ENCODE data around the gene SLC1A4. TPM values are rescaled to one million over a fixed set of nuclear protein-coding genes. Genes with fewer than 3 reads are reported as not detected.

The SLC1A4 gene
- total RNA-seq, 2 experiments from 2014 or later: 26.8 to 27.0 TPM

- DNase-seq: no peak
- Mint-ChIP-seq H3K9me3 (no peaks in the 10 kb centered on the region), H3K4me3 (no peak overlapping the region), H3K4me1 (no peaks in the 10 kb centered on the region), H3K27ac (no peak overlapping the region), H3K36me3 (no peaks in the 10 kb centered on the region), H3K27me3 (peaks cover 6% of the 10 kb centered on the region)
- POLR2A ChIA-PET: no interaction called here
- no peak for ATAC-seq (ENCODE audit: low read depth)
These were observed 16.8 kb upstream of the SLC1A4 start for GRCh38 chr2:64972426-64972825.

DNA sequence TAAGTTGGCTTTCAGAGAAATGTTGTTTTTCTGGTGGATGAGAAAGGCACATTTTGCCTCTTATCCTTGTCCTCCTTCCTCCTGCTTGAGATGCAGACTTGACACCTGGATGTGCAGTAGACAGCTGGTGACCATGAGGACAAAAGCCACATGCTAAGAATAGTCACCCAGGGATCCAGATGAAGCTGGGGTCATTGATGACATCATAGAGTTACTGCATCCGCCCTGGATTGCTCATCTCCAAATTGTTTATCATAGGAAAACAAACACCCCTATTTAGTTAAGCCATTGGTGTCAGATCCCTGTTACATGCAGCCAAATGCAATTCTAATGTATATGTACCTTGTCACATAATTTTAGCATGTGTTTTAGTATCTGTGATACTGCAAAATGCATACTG is 16.3 kb upstream of the SLC1A4 start:
- H3K27ac Mint-ChIP-seq: no peak overlapping the region
- H3K4me1 Mint-ChIP-seq: no peaks in the 10 kb centered on the region
- no peak overlapping the region for H3K4me3 Mint-ChIP-seq
- DNase-seq (no peak), ATAC-seq (ENCODE audit: low read depth) (no peak)
- no peaks in the 10 kb centered on the region for H3K36me3 Mint-ChIP-seq
- no peaks in the 10 kb centered on the region for H3K9me3 Mint-ChIP-seq
- POLR2A ChIA-PET: no interaction called here
- H3K27me3 Mint-ChIP-seq: peaks cover 6% of the 10 kb centered on the region

DNA sequence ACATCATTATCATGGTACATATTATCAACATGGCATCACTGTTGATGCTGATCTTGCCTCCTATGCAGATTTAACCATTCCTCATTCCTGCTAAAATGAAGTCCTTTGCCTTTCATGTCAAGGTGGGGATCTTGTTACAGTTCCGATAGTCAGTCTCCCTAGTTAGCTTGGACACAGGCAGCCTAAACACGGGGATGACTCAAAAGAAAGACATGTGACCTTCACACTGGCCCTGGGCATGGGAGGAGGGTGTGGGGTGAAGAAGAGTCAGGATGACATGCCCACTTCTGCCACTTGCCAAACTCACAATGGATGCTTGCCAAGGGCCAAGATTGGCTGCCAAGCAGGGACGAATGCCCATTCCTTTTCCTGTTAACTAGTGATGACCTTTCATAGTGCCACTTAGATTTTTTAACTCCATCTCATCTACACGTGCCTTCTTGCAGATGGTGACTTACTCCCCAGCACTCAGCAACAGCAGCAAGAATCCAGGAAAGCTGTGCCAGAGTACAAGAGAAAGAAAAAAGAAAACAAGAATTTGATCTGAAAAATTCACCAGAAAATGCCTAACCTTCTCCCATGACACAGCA is 13.9 kb upstream of the SLC1A4 start:
- Mint-ChIP-seq H3K27me3 (peaks cover 6% of the 10 kb centered on the region), H3K4me1 (peaks cover 7% of the 10 kb centered on the region), H3K4me3 (no peak overlapping the region), H3K36me3 (no peaks in the 10 kb centered on the region), H3K9me3 (no peaks in the 10 kb centered on the region), H3K27ac (no peak overlapping the region)
- DNase-seq (no peak), ATAC-seq (ENCODE audit: low read depth) (no peak)
- POLR2A ChIA-PET: no interaction called here

DNA sequence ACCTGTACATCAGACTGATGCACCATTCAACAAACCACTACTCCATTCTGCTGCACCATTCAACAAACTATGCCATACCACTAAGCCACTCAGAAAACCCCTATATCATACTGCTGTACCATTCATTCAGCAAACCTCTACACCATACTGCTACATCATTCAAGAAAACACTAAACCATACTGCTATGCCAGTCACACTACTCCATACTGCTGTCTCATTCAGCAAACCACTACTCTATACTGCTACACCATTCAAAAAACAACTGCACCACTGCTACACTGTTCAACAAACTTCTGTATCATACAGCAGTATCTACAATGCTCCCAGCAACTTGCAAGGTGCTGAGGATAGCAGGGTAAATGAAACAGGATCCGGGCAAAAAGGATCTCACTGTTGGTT is 12.9 kb upstream of the SLC1A4 start:
- H3K36me3 Mint-ChIP-seq: no peaks in the 10 kb centered on the region
- H3K27ac Mint-ChIP-seq: no peak overlapping the region
- no peak for ATAC-seq (ENCODE audit: low read depth)
- no peak for DNase-seq
- H3K9me3 Mint-ChIP-seq: no peaks in the 10 kb centered on the region
- POLR2A ChIA-PET: no interaction called here
- H3K4me3 Mint-ChIP-seq: no peak overlapping the region
- H3K4me1 Mint-ChIP-seq: peaks cover 8% of the 10 kb centered on the region
- H3K27me3 Mint-ChIP-seq: peaks cover 6% of the 10 kb centered on the region

- ATAC-seq (ENCODE audit: low read depth) (peak; percentile 41), DNase-seq (no peak)
- no peak overlapping the region for H3K4me3 Mint-ChIP-seq
- no peaks in the 10 kb centered on the region for H3K9me3 Mint-ChIP-seq
- H3K4me1 Mint-ChIP-seq: peaks cover 23% of the 10 kb centered on the region
- peaks cover 6% of the 10 kb centered on the region for H3K27me3 Mint-ChIP-seq
- no peaks in the 10 kb centered on the region for H3K36me3 Mint-ChIP-seq
- H3K27ac Mint-ChIP-seq: no peak overlapping the region
- POLR2A ChIA-PET: interaction anchor here (0.9 kb wide), 1 partner anchor 9 kb away, joined by 5 read pairs; no protein-coding TSS in a partner anchor
These were observed 10.5 kb upstream of the SLC1A4 start for GRCh38 chr2:64978514-64979268.

- no peak for DNase-seq
- peaks cover 9% of the 10 kb centered on the region for H3K27me3 Mint-ChIP-seq
- no peaks in the 10 kb centered on the region for H3K9me3 Mint-ChIP-seq
- H3K36me3 Mint-ChIP-seq: peaks cover 3% of the 10 kb centered on the region
- no peak overlapping the region for H3K27ac Mint-ChIP-seq
- H3K4me1 Mint-ChIP-seq: peaks cover 25% of the 10 kb centered on the region
- POLR2A ChIA-PET: interaction anchor here (0.9 kb wide), 1 partner anchor 8 kb away, joined by 5 read pairs; no protein-coding TSS in a partner anchor
- no peak overlapping the region for H3K4me3 Mint-ChIP-seq
- no peak for ATAC-seq (ENCODE audit: low read depth)
These were observed 9.5 kb upstream of the SLC1A4 start for GRCh38 chr2:64979744-64980143.

DNA sequence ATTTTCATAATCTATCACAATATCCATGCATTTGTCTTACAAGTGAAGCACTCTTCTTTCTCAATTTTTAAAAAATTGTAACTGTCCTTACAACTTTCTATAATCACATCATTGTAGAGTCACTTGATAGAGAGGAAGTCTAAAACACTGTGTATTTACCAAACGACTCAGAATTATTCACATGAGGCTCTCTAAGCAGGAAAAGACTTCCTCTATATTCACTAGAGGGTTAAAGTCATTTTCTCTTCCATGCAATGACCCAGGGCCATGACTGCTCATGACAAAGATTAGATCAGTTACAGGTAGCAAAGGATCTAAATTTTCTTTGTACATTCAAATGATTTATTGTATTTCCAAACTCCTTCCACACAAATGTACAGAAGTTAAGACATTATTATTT is 9.0 kb upstream of the SLC1A4 start:
- POLR2A ChIA-PET: no interaction called here
- Mint-ChIP-seq H3K4me1 (peaks cover 25% of the 10 kb centered on the region), H3K4me3 (no peak overlapping the region), H3K27me3 (peaks cover 7% of the 10 kb centered on the region), H3K27ac (no peak overlapping the region), H3K36me3 (peaks cover 4% of the 10 kb centered on the region), H3K9me3 (no peaks in the 10 kb centered on the region)
- no peak for DNase-seq
- no peak for ATAC-seq (ENCODE audit: low read depth)

GRCh38 chr2:64982311-64982857 is 6.8 kb upstream of the SLC1A4 start:
- Mint-ChIP-seq H3K36me3 (peaks cover 4% of the 10 kb centered on the region), H3K4me3 (no peak overlapping the region), H3K4me1 (peaks cover 35% of the 10 kb centered on the region), H3K27ac (no peak overlapping the region), H3K9me3 (no peaks in the 10 kb centered on the region), H3K27me3 (peaks cover 9% of the 10 kb centered on the region)
- POLR2A ChIA-PET: no interaction called here
- ATAC-seq (ENCODE audit: low read depth) (no peak), DNase-seq (no peak)

DNA sequence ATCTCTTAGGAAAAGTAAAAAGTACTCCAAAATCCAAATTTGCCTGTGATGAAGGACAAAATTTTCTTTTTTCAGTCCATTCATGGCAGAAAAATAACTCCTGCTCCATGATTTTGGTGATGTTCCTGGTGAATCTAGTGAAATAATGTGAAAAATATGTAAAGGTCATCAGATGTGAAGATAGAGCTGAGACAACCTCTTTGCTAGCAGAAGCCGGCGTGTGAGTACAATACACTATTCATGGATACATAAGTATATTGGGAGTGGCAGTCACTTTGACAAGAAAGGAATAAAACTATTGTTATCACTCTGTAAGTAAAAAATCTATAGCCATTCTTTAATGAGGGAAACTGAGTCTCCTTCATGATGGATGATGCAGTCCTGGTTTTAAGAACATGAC is 6.3 kb upstream of the SLC1A4 start:
- no peaks in the 10 kb centered on the region for H3K9me3 Mint-ChIP-seq
- POLR2A ChIA-PET: no interaction called here
- no peak overlapping the region for H3K27ac Mint-ChIP-seq
- H3K4me1 Mint-ChIP-seq: peaks cover 38% of the 10 kb centered on the region
- no peak for ATAC-seq (ENCODE audit: low read depth)
- H3K36me3 Mint-ChIP-seq: peaks cover 4% of the 10 kb centered on the region
- DNase-seq: no peak
- peaks cover 9% of the 10 kb centered on the region for H3K27me3 Mint-ChIP-seq
- no peak overlapping the region for H3K4me3 Mint-ChIP-seq

DNA sequence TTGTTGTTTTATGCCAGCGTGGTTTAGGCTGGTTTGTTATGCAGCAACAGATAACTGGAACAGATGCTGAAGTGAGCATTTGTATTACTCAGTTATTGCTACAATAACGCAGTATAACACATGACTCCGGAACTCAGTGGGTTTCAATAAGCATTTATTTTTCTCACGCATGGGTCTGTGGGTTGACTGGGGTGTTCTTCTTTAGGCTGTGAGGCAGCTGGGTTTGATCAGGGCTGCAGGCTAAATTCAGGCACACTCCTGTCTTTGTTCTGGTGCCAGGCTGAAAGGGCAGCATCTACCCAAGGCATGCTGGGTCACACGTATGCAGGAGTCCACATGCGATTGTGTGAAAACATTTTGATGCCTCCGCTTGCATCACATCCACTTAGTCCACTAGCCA is 3.8 kb upstream of the SLC1A4 start:
- Mint-ChIP-seq H3K4me1 (peaks cover 37% of the 10 kb centered on the region), H3K27ac (no peak overlapping the region), H3K36me3 (peaks cover 4% of the 10 kb centered on the region), H3K9me3 (no peaks in the 10 kb centered on the region), H3K27me3 (peaks cover 9% of the 10 kb centered on the region), H3K4me3 (no peak overlapping the region)
- DNase-seq (no peak), ATAC-seq (ENCODE audit: low read depth) (no peak)
- POLR2A ChIA-PET: no interaction called here

DNA sequence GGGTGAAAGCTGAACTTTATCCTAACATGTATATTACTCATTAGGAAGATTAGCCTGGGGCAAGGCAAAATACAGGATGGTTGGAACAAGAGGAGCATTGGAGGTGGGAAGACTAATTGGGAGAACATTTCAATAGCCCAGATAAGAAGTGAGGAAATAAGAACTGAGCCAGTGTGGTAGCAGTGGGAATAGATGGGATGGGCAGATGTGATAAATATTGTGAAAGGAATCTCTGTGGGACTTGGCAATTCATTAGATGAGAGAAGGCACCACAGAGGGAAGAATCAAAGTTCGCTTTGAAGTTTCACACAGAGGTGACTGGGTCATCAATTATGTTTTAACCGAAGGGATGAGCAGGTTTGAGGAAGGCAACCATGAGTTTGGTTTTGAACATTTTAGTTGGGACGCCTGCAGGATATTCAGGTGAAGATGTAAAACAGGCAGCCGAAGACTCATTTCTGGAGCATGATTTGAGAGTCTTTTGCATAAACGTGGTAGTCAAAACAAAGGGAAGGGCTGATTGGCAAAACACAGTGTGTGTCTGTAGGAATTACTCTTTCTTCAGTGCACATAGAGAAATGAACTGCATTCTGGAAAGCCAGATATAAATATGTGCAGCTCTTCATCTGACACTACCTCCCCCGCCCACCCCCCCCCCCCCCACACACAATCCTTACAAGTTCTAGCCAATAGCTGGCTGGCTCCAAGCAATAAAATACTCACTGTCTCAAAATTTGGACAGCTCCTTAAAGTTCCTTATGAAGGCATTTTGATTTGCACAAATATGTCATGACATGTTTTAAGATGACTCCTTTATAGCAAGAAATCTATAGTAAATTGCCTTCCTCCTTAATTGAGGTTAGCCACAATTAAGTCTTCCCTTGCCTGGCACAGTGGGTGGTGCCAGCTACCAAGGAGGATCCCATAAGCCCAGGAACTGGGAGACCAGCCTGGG is 1.9 kb upstream of the SLC1A4 start:
- H3K9me3 Mint-ChIP-seq: no peaks in the 10 kb centered on the region
- peaks cover 8% of the 10 kb centered on the region for H3K36me3 Mint-ChIP-seq
- ATAC-seq (ENCODE audit: low read depth): no peak
- no peak overlapping the region for H3K27ac Mint-ChIP-seq
- POLR2A ChIA-PET: interaction anchor here (1.1 to 3.3 kb wide), 6 partner anchors 8 to 464 kb away, joined by 3 to 24 read pairs (median 5); partner anchors contain the start of genes ACTR2 and AFTPH
- peak overlapping the region; percentile 87 for H3K4me3 Mint-ChIP-seq
- peaks cover 9% of the 10 kb centered on the region for H3K27me3 Mint-ChIP-seq
- no peak for DNase-seq
- peaks cover 43% of the 10 kb centered on the region for H3K4me1 Mint-ChIP-seq

GRCh38 chr2:64987956-64988419 is 1.2 kb upstream of the SLC1A4 start:
- POLR2A ChIA-PET: interaction anchor here (1.0 to 3.3 kb wide), 9 partner anchors 8 to 465 kb away, joined by 3 to 24 read pairs (median 4); partner anchors contain the start of genes ACTR2, AFTPH and CEP68
- H3K27me3 Mint-ChIP-seq: peaks cover 9% of the 10 kb centered on the region
- H3K27ac Mint-ChIP-seq: peak overlapping the region; percentile 79
- H3K4me1 Mint-ChIP-seq: peaks cover 44% of the 10 kb centered on the region
- no peaks in the 10 kb centered on the region for H3K9me3 Mint-ChIP-seq
- DNase-seq (no peak), ATAC-seq (ENCODE audit: low read depth) (no peak)
- H3K4me3 Mint-ChIP-seq: peak overlapping the region; percentile 87
- H3K36me3 Mint-ChIP-seq: peaks cover 8% of the 10 kb centered on the region

Measured in activated naive CD8-positive, alpha-beta T cell treated with anti-CD3 and anti-CD28 coated beads, Interleukin-2, amount 10 ng/mL, durations not matched to agents 7 days and 5 days (primary cell).